Fibroblast of skin of scalp (primary cell): ENCODE measurements around the gene HNRNPA0.

ENCODE experiments used
- DNase-seq: peaks from one replicate; pipeline ENCODE4 v3.0.0-alpha.2; 2013

The HNRNPA0 gene

GRCh38 chr5:137716337-137716736, 37.8 kb downstream of the HNRNPA0 start:
- DNase-seq: no peak

- DNase-seq: no peak
Measured at GRCh38 chr5:137715456-137715855, 38.7 kb downstream of the HNRNPA0 start.

GRCh38 chr5:137714946-137715345, 39.2 kb downstream of the HNRNPA0 start:
- DNase-seq: no peak

DNA sequence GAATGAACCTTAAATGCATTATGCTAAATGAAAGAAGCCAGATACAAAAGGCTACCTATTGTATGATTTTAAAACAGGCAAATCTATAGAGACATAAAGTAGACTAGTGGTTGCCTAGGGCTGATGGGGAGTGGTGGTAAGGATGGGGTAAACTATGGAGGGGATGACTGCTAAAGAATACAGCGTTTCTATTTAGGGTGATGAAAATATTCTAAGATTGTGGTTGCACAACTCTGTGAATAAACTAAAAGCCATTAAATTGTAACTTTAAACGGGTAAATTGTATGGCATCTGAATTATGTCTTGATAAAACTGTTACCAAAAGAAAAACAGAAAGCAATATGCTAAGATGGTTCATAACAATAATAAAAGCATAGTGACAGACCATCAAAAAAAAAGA, 39.7 kb downstream of the HNRNPA0 start:
- DNase-seq: no peak

DNA sequence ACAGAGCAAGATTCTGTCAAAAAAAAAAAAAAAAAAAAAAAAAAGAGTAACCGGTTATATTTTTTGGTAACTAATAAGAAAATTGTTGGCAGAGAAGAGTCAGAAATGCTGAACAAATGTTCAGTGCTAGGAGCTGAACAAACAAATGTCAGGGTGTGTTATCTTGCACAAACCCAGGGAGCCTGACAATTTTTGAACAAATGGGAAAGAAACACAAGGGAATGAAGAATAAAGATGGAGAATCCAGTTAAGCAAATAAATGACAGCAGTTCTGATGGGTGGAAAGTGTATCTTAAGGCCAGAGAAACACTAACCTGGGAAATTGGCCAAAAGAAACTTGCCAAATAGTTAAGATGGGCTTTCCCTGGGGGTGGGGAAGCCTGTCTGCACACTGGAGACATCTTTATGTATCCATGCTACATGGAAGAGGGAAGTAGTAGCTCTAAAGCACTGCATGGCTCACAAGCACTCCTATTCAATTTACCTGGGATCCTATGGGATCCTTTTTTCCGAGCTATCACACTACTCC, 42.0 kb downstream of the HNRNPA0 start:
- peak; percentile 48 for DNase-seq

DNA sequence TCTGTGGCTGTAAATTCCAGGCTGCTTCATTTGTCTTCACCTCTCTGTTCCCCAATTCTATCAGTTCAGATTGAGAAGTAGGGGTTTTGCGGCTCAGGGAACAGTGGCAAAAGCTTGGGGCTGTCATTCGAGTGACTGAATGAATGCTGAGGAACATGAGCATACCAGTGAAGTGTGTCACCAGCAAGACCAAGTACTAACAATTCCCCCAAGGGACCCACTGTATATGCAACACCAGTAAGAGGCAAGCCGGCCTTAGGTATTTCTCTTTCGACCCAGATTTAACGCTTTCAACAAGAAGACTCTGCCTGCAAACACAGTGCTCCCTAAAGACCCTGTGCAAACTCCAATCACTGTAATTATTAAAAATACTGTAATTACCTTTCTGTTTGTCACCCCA, 44.1 kb downstream of the HNRNPA0 start:
- peak; percentile 63 for DNase-seq

DNA sequence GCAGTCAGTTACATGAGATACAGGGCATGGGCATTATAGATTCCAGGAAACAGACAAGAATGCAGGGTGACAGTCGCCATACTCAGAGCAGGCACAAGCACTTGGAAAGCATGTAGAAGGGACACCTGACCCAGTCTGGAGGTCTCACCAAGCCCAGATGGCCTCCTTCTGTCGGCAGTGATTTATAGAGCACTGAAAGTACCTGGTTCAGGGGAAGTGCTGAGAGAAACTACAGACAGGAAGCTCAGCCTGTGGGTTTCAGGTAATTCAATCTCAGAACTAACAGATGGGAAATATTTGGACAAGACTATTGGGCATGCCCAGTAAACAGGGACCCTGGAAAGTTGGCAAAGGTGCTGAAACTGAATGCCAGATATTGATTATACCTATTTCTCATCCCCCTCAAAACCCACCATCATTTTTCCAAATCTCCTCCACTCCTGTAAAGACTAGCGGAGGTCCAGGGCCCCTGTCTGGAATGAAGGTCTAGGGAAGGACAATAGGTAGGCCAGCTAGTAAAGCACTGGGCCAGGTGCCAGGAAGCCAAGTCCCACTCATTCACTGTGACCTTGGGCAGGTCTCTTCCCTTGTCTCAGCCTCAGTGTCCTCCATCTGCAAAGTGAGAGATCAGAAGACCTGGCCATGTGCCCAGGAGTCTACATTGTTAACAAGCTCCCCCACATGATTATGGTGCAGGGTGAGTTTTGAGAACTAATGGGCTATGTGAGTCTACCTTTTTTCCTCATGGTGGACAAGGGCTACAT, 45.2 kb downstream of the HNRNPA0 start:
- DNase-seq: no peak

GRCh38 chr5:137708062-137708461, 46.1 kb downstream of the HNRNPA0 start:
- DNase-seq: no peak

DNA sequence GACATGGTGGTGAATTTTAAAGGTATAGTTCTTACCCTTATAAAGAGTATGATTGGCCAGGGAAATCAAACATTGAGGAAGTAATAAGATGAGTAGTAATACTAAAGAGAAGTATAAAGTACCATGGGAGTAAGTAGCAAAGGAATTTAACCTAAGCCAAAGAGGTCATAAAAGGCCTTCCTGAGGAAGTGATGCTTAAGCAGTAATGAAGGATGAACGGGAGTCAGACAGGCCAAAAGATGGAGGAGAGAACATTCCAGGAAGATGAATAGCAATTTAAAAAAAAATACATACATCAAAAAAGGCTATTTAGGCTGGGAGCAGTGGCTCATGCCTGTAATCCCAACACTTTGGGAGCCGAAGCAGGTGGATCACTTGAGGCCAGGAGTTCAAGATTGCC, 47.3 kb downstream of the HNRNPA0 start:
- DNase-seq: no peak

DNA sequence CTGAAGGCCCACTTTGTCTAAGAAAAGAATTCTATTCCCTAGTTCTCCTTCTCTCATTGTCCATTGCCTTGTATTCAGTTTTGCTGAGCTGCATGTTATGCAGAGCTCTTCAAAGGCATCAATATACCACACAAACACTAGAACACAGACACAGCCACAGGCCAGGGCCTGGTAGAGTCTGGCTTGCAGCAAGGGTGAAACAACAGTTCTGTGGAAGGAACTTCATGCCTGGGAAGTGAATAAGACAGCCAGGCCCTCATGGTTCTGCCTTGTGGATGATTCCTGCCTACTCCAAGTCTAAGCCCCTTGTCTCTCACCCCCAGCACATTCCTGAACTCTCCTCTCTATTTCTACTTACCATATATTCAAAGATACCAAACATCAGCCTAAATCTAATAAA, 49.1 kb downstream of the HNRNPA0 start:
- no peak for DNase-seq

GRCh38 chr5:137703565-137703964, 50.6 kb downstream of the HNRNPA0 start:
- no peak for DNase-seq

DNA sequence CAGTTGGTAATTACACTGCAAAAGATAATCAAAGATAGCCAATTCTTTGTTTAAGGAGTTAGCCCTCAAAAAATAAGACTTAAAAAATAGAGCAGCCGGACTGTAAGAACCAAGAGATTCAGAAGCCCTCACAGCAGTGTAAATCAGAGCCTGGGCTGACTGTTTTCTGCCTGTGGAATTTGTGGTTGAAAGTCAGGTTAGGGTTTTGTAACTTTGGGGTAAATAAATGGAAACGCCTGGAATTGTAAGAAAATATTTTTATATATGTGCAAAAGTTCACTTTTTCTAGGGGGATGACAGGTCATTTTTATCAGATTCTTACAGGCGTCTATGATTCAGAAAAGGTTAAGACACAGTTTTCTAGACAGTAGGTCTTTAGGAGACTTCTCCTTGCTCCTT, 53.9 kb downstream of the HNRNPA0 start:
- no peak for DNase-seq

DNA sequence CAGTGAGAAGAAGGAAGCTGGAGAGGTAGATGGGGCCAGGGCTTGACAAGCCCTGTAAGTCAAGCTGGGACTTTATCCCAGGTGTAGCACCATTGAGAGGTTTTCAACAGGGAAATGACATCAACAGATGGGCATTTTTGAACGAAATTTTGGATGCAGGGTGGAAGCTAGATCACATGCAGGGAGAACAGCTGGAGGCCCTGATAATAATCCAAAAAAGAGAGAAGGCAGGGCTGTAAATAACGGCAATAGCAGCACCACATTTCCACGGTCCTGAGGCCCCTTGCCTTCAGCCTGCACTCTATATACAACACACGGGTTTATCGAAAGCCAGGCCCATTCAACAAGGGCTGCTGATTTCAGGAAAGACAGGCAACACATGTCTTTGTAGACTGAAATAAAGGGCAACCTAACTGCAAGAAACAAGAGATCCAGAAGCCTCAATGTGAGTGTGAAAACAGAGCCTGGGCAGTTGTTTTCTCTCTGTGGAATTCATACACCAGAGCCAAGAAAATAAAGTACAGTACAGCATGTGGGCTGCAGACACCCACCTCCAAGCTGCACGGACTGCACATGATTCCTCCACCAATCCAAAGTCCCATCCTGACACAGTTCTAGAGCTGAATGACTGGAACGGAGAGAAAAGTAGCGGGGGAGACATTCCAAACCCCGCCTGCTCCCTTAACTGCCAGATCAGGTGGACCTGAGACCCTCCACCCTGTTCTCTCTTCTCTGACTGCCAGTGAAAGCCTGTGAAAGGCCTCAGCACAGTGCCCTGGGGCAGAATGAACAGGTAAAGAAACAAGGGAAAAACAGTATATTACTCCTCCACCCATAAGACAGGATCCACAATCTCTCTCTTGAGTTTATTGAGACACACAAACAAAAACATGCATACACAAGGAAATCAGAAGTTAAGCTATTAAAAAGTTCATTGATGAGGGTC, 54.6 kb downstream of the HNRNPA0 start:
- no peak for DNase-seq

GRCh38 chr5:137696481-137696880, 57.7 kb downstream of the HNRNPA0 start:
- DNase-seq: peak; percentile 20

DNA sequence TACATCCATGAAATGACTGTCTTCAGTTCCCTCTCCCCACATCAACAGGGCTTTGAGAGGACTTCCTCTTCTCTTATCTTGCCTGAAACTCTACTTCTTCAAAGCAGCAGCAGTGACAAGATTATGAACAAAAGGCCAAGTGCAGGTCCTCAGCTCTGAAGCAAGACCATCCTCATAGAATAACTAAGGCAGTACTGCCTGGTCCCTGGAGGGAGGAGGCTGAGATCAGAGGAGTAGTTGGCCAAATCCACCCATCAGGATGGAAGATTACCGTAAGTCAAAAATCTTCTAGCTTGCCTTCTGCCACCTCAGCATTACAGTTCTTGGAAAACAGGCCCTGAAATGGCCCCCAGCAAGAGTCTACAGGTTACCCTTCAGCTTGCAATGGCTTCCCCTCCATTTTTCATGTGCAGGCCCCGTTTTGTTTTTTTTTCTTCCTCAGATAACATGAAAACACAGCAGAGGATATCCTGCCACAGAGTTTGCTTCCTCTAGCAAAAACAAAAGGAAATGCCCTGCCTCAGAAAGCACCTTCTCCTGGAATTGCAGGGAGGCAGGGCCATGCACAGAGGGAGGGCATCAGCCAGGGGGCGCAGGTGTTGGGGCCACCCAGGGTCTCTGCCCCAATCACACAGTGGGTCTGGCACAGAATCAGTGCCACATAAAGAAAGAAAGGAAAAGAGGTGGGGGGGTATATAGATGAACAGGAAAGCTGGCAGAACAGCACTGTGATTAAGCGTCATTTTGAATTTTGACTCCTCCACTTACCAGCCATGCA, 58.3 kb downstream of the HNRNPA0 start:
- DNase-seq: no peak
